22Rv1 (cell line): ENCODE measurements around the gene CTNNB1.

Experiments
- H3K27ac ChIP-seq: fragments of 450-650 bp; 2 replicates; pipeline ENCODE4 v1.5.1; 2017
- ZFX ChIP-seq: fragments of 450-650 bp; IDR thresholded peaks from 2 replicates; pipeline ENCODE4 v1.6.1; 2017; ENCODE audit warnings: antibody characterized with exemption, borderline replicate concordance
- TF ChIP-seq, protein P1 (sequence below): fragments of 450-650 bp; IDR thresholded peaks from 2 replicates; pipeline ENCODE4 v1.5.1; 2017; ENCODE audit warnings: mild to moderate bottlenecking

CTNNB1 gene

DNA sequence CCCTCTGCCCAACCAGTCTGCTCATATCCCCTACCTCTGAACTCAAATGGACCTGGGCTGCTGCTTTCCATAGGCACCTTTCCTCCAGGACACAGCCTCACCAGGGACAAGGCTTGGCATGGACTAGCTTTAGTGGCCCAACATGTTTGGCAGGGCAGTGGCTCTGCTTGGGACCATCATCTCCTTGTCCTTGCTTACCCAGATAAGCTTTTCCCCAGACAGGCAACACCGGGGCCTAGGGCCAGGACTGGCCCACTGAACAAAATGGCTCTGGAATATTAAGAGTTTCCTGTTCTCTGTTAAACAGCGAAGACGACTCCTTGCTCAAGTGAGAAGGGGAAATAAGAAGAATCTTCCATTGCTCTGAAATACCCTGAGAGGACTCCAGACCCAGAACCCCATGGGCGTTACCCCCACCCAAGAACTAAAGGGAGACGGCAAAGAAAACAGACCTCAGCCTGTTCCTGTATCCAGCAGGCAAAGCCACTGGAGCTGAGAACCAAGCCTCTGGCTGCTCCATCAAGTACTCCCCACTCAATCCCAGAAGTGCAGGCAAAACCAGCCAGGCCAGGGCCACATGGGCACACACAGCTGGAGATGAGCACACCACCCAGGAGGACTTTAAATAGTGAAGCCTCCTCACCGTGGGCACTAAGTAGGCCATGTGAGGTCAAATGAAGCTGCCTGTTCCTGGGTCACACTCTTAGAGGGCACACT lies 45.5 kb downstream of the CTNNB1 start:
- H3K27ac ChIP-seq, result no peak overlapping the region
- no peak for TF ChIP-seq ZFX
- TF ChIP-seq, protein P1, sequence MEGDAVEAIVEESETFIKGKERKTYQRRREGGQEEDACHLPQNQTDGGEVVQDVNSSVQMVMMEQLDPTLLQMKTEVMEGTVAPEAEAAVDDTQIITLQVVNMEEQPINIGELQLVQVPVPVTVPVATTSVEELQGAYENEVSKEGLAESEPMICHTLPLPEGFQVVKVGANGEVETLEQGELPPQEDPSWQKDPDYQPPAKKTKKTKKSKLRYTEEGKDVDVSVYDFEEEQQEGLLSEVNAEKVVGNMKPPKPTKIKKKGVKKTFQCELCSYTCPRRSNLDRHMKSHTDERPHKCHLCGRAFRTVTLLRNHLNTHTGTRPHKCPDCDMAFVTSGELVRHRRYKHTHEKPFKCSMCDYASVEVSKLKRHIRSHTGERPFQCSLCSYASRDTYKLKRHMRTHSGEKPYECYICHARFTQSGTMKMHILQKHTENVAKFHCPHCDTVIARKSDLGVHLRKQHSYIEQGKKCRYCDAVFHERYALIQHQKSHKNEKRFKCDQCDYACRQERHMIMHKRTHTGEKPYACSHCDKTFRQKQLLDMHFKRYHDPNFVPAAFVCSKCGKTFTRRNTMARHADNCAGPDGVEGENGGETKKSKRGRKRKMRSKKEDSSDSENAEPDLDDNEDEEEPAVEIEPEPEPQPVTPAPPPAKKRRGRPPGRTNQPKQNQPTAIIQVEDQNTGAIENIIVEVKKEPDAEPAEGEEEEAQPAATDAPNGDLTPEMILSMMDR, result no peak

DNA sequence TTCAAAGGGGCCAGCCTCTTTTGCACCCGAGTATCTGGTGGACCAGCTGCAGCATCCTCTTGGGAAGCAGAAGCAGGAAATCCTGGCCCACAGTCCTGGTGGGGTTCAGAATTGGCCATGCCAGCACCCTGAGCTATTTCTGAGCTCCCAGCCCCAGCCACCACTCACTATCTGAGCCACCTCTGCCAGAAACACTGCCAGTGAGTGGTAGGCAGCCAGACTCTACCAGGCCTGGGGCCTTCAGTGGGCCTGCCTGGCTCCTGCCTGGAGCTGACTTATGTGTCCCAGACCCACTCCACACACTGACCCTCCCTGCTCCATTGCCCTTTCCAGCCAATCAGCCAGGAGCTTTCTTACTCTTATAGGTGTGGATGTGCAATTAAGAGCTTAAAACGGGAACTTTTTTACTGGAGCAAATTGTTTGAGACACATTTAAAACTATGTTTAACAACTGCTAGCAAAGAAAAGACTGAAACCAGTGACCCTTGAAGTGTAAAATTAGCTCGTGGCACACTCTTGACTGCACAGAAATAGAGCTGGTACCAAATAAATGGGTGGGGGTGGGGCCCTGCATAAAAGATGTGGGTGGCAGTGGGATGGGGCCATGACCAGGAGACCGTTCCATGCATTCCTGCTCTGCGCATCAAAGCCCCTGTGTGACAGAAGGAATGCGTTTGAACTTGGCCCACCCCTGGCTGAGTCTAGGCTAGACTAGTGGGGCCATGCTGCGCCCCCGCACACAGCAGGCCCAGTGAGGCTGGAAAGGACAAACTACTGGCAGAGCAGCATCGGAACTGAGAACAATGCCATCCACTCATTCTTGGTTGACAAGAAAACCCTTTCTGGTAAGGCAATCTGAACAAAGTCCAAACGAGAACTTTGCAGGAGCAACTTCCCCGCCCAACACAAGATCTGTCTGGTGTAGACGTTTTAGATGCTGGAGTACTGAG lies 48.0 kb downstream of the CTNNB1 start:
- H3K27ac ChIP-seq, result no peak overlapping the region
- TF ChIP-seq ZFX, result no peak
- TF ChIP-seq, protein P1, result no peak

DNA sequence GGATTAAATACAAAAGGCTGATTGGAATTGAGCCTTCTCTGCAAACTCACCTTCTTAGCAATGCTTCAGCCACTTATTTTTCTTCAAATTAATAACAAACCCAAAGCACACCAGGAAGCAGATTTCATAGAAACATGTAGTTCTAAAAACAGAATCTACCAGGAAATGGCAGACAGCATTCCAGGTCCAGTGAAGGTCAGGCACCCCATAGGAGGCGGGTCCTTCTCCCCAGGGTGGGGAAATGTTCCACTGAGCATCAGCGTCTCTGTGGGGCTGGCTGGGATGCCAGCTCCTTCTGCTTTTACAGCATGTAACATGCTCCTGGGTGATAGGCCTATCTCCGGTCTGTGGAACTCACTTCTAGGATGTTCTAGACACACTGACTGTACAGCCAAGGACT lies 49.2 kb downstream of the CTNNB1 start:
- no peak overlapping the region for H3K27ac ChIP-seq
- no peak for TF ChIP-seq ZFX
- TF ChIP-seq, protein P1, result no peak

DNA sequence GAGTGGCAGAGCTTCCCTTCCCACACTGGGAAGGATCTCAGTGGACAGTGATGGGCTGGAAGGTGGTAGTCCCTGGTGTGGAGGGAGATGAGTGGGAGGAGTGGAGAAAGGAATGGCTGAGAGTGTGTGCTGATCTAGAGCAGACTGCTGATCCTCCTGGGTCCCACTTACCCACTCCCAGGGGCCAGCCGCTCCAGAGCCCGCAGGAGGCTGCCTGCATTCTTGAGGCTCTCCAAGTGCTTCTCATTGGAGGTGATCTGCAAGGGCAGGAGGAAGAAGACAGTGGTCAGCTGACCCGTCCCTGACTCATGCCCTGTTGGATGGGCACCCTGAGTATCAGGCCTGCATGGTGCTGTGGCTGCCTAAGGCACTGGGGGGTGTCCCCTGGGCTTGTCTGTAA lies 50.0 kb downstream of the CTNNB1 start:
- H3K27ac ChIP-seq, result no peak overlapping the region

GRCh38 chr3:41250825-41251224 lies 51.5 kb downstream of the CTNNB1 start:
- no peak overlapping the region for H3K27ac ChIP-seq
- TF ChIP-seq ZFX, result no peak
- TF ChIP-seq, protein P1, result no peak

More for the DNA sequence above, 50.0 kb downstream of the CTNNB1 start:
- TF ChIP-seq, protein P1, result no peak
- no peak for TF ChIP-seq ZFX

GRCh38 chr3:41251593-41251992 lies 52.3 kb downstream of the CTNNB1 start:
- no peak overlapping the region for H3K27ac ChIP-seq
- no peak for TF ChIP-seq ZFX
- TF ChIP-seq, protein P1, result no peak
